Measurements from ENCODE around the gene EIF2AK3.

GRCh38 chr2:88626171-88627054 is 851 bp downstream of the EIF2AK3 start:
- TF ChIP-seq TAF1 (IDR thresholded peaks at IDR 0.05; ENCODE audit: low read depth) (no peak), SMC3 (conservative IDR thresholded peaks at IDR 0.05; ENCODE audit: poor library complexity) (no peak)

Data from neural cell (in vitro differentiated cells).